Fibroblast of pulmonary artery (primary cell): Measurements from ENCODE around the gene GRK2.

ENCODE experiments used
- DNase-seq: peaks from one replicate; pipeline ENCODE4 v3.0.0-alpha.2; 2010; ENCODE audit warnings: low read depth
- H3K4me3 ChIP-seq: replicated peaks from 2 replicates; pipeline ENCODE4 v1.5.1; 2011; ENCODE audit warnings: low read depth, mild to moderate bottlenecking, control low read depth, low read length, moderate library complexity
- CTCF ChIP-seq: IDR thresholded peaks from 2 replicates; pipeline ENCODE4 v1.5.1; 2011; ENCODE audit warnings: mild to moderate bottlenecking, control low read depth, low read length, inconsistent platforms; ENCODE audit errors: missing control alignments

Gene GRK2

DNA sequence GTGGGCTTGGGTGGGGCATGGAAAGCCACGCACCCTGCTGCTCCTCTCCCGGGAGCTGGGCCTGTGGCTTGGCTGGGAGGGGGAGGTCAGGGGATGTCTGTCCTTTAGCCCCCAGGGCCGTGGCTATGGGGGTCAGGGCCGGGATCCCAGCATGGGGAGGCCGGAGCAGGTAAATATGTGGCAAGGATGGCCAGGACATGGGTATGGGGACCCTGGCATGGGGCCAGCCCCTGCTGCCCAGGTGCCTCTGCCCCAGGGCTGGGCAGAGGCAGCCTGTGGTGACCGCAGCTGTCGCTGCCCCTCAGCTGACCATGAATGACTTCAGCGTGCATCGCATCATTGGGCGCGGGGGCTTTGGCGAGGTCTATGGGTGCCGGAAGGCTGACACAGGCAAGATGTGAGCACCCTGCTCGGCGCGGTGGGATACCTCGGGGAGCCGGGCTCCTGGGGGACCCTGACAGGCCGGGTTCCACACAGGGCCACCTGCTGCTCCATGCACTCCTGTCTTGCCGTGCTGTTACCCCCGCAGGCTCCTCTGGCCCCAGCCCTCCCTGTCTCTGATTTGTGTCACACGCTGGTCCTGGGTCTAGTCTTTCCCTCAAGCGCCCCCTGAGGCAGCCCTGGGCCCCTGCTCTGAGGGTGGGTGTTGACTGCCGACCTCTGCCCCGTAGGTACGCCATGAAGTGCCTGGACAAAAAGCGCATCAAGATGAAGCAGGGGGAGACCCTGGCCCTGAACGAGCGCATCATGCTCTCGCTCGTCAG is 14.7 kb downstream of the GRK2 start:
- DNase-seq, result no peak
- no peak overlapping the region for H3K4me3 ChIP-seq
- no peak for TF ChIP-seq CTCF

GRCh38 chr11:67281552-67282150 is 15.4 kb downstream of the GRK2 start:
- no peak overlapping the region for H3K4me3 ChIP-seq
- no peak for TF ChIP-seq CTCF
- no peak for DNase-seq

GRCh38 chr11:67282155-67282875 is 16.0 kb downstream of the GRK2 start:
- TF ChIP-seq CTCF, result no peak
- DNase-seq, result no peak
- H3K4me3 ChIP-seq, result no peak overlapping the region

GRCh38 chr11:67282876-67283371 is 16.7 kb downstream of the GRK2 start:
- no peak for TF ChIP-seq CTCF
- H3K4me3 ChIP-seq, result no peak overlapping the region
- no peak for DNase-seq

- DNase-seq, result no peak
- H3K4me3 ChIP-seq, result no peak overlapping the region
- no peak for TF ChIP-seq CTCF
These were observed 17.2 kb downstream of the GRK2 start for GRCh38 chr11:67283481-67283963.

GRCh38 chr11:67284811-67285540 is 18.7 kb downstream of the GRK2 start:
- no peak overlapping the region for H3K4me3 ChIP-seq
- no peak for DNase-seq
- TF ChIP-seq CTCF, result no peak
